Kidney (tissue), 14 donors: ENCODE results near the gene HOMER1. TPM values are rescaled to one million over a fixed set of nuclear protein-coding genes. Genes with fewer than 3 reads are reported as not detected.

Experiments
- DNase-seq, 5 donors: peaks; one replicate each; pipeline ENCODE4 v3.0.0-alpha.2; 2013 to 2020
- FAIRE-seq: peaks from 2 replicates; lab custom pipeline; 2012; peaks lifted over from hg19 to GRCh38; lab: Jason Lieb, UNC
- H3K27ac ChIP-seq, 2 donors: one replicate each; pipeline ENCODE4 v1.7.0; 2013; ENCODE audit warnings: low read depth in 2 of 2, low read length in 2 of 2, inconsistent platforms in 1 of 2
- H3K27me3 ChIP-seq: one replicate; pipeline ENCODE4 v1.7.1; 2013; ENCODE audit warnings: low read length, inconsistent platforms; ENCODE audit not compliant: control insufficient read depth, insufficient read depth
- H3K36me3 ChIP-seq, 3 donors: one replicate each; pipeline versions ENCODE4 v1.7.0 to v1.7.1; 2013; ENCODE audit warnings: low read length in 3 of 3, control low read depth in 1 of 3, inconsistent platforms in 1 of 3; ENCODE audit not compliant: insufficient read depth in 3 of 3, control insufficient read depth in 2 of 3
- H3K4me1 ChIP-seq, 3 donors: one replicate each; pipeline versions ENCODE4 v1.7.0 to v1.7.1; 2013; ENCODE audit warnings: low read length in 3 of 3, inconsistent platforms in 1 of 3, low read depth in 1 of 3; ENCODE audit not compliant: control insufficient read depth in 2 of 3, insufficient read depth in 2 of 3
- H3K4me3 ChIP-seq, 3 donors: one replicate each; pipeline versions ENCODE4 v1.7.0 to v1.8.1; 2013; ENCODE audit warnings: low read length in 3 of 3, control low read depth in 1 of 3, inconsistent platforms in 1 of 3
- H3K9ac ChIP-seq, 3 donors: one replicate each; pipeline versions ENCODE4 v1.7.0 to v1.7.1; 2013; ENCODE audit warnings: low read length in 3 of 3, control low read depth in 1 of 3, inconsistent platforms in 1 of 3
- H3K9me3 ChIP-seq, 3 donors: one replicate each; pipeline versions ENCODE4 v1.7.0 to v1.7.1; 2013; ENCODE audit warnings: low read length in 3 of 3, control low read depth in 1 of 3, inconsistent platforms in 1 of 3; ENCODE audit not compliant: control insufficient read depth in 2 of 3, insufficient read depth in 1 of 3
- CTCF ChIP-seq: IDR thresholded peaks from 3 replicates; pipeline ENCODE4 v1.5.1; 2012; ENCODE audit warnings: mild to moderate bottlenecking, moderate library complexity, borderline replicate concordance; ENCODE audit not compliant: insufficient read depth; ENCODE audit errors: extremely low read depth
- intact Hi-C: fragments of 100-400 bp; cut with DNase I; formaldehyde crosslinking; loops from one replicate; pipeline ENCODE4 v1.11.1; 2022
- polyA plus RNA-seq: library from polyadenylated mRNA; stranded (reverse); fragments of 350-450 nt; fragmentation: Illumina TruSeq; extraction: RNeasy Lipid Tissue Mini Kit (QIAGEN cat#74804); gene quantifications from one replicate; pipeline ENCODE4 v1.2.3, GENCODE V29; 2014; ENCODE audit warnings: low read depth, low replicate concordance; ENCODE audit not compliant: insufficient read depth
- total RNA-seq: library from RNA; stranded (reverse); fragmentation: NEBNext Ultra II Directional; extraction: Animal tissue kit (Norgen Biotek cat#: 25700); gene quantifications from one replicate; pipeline ENCODE4 v1.2.1, GENCODE V29; 2021
- donor health status: control.
- donor health status: control.
- donor health status: control.
- donor health status: control.
- donor health status: control.
- donor health status: DM: yes; HTN: yes; CAD: no.
- donor health status: Normal renal cell carcinoma (clear cell type).

The HOMER1 gene
- total and polyA plus RNA-seq, 2 donors from 2014 or later: 2.3 to 9.2 TPM

DNA sequence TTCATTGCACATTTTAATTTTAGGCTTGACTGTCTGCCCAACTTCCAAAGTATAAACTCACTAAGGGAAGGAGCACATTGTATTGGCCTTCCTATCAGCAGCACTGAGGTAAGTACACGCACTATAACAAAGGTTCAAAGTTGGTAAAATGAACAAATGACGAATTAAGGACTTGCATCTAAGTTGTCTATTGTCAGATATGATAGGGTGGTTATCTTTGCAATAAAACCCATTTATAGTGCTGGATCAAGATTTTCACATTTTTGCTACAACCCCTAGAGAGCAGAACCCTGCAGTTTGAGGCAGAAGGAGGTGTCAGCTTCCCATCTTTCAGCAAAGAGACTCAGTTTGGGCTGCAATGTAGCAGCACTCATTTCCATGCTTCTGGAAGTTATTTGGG lies 5.1 kb downstream of the HOMER1 start:
- H3K36me3 ChIP-seq: no peaks in the 10 kb centered on the region
- H3K9ac ChIP-seq: no peak overlapping the region
- H3K27ac ChIP-seq: no peak overlapping the region
- H3K4me3 ChIP-seq: no peak overlapping the region
- no peaks in the 10 kb centered on the region for H3K9me3 ChIP-seq
- TF ChIP-seq CTCF: no peak
- H3K27me3 ChIP-seq: peaks cover 14% of the 10 kb centered on the region
- H3K4me1 ChIP-seq: peaks cover 0 to 3% (median 0%) of the 10 kb centered on the region in 3 donors
- intact Hi-C loops: no loop called here
- no peak for FAIRE-seq
- no peak for DNase-seq

DNA sequence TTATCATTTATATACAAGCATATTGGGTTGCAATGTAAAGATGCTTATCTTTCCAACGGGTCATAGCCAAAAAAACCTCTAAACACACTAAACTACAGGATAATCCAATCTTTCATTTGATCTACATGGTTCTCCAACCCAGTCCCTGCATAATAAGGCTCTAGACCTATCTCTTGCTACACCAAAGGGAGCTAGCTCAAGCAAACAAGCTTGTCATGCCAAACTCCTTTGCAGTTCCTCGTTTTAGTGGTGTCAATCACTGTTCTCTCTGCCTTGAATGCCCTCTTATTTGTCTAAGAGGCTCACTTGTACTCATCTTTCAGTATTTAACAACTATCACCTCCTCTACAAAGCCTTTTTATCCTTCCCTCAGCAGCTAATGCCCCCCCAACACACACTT lies 5.6 kb downstream of the HOMER1 start:
- no peaks in the 10 kb centered on the region for H3K9me3 ChIP-seq
- peaks cover 0 to 3% (median 0%) of the 10 kb centered on the region in 3 donors for H3K4me1 ChIP-seq
- peaks cover 14% of the 10 kb centered on the region for H3K27me3 ChIP-seq
- DNase-seq (no peak), FAIRE-seq (no peak)
- no peak overlapping the region for H3K9ac ChIP-seq
- no peak overlapping the region for H3K4me3 ChIP-seq
- intact Hi-C loops: no loop called here
- no peak for TF ChIP-seq CTCF
- no peak overlapping the region for H3K27ac ChIP-seq
- no peaks in the 10 kb centered on the region for H3K36me3 ChIP-seq

DNA sequence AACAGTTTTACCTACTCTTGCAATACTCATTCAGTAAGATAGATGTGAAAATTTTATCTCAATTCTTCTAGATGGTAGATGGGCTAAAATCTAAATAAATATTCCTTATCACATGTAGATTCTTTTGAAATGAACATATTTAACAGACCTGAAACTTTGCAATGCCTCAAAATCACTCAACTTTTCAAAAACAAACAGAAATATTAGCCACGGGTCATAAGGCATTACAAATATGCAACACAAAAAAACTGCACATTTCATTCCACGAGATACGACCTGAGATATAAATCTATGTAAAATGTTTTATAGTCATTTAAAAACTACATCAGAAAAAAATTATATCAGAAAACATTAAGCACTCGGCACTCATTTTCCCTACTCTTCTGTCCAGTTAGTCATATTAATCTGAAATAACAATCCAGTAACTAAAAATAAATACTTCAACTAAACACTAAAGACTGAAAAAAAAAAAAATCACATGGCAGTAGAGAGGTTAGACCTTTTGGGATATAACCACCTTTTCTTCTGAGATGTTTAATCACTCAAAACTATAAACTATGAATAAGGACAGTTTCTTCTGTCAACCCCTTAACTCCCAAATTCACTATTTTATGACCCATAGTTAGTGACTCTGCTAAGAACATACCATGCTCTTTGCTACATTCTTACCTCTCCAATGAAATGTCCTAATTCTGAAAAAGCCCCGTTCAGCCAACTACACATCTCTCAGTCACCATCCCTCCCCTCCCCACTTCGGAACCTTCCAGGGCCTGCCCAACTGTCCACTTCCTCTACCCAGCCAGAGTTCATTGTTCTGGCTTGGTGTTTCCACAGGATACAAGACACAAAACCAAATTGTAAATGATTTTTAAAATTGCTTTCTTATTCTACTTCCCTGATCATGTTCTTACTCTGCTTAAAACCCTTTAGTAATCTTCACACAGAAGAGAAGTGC lies 6.4 kb downstream of the HOMER1 start:
- no peak overlapping the region for H3K9ac ChIP-seq
- no peaks in the 10 kb centered on the region for H3K36me3 ChIP-seq
- H3K9me3 ChIP-seq: no peaks in the 10 kb centered on the region
- H3K27me3 ChIP-seq: peaks cover 9% of the 10 kb centered on the region
- no peak overlapping the region for H3K27ac ChIP-seq
- intact Hi-C loops: no loop called here
- H3K4me3 ChIP-seq: no peak overlapping the region
- peaks cover 0 to 3% (median 0%) of the 10 kb centered on the region in 3 donors for H3K4me1 ChIP-seq
- no peak for TF ChIP-seq CTCF
- DNase-seq (no peak), FAIRE-seq (no peak)
